Measurements from ENCODE around the gene ADGB.
"Not testable (repeated sequence)": the region's sequence is repeated elsewhere in the genome, so short reads cannot be mapped to it uniquely, and the experiment has no call there.

ADGB gene

GRCh38 chr6:146598772-146599405 is at the start of gene ADGB:
ADGB (plus strand) TSS chr6:146598972; CDS start chr6:146599041, 69 bp downstream.
- DNase-seq, result no peak

DNA sequence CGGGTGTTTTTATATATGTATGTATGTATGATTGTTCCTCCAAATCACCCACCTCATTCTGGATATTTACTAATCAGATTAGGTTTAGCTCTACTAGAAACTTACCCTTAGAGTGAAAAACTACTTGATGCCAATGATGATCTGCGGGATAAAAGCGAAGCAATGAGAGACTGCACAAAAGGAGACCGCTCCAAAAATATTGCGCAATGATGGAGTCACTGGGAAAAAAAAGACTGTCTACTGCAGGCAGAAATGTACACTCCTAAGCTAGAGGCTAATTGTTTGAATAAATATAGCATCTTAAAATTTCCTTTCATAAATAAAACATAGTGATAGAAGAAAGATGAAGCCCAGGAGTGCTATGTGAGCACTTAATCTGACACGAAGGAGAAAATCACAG is 47.9 kb upstream of the ADGB start:
- no peak for DNase-seq

- no peak for DNase-seq
These were observed 47.2 kb upstream of the ADGB start for GRCh38 chr6:146551545-146551944.

GRCh38 chr6:146553377-146554135 is 45.2 kb upstream of the ADGB start:
- no peak for DNase-seq

- no peak for DNase-seq
These were observed 38.2 kb upstream of the ADGB start for GRCh38 chr6:146560607-146561006.

GRCh38 chr6:146566661-146567060 is 32.1 kb upstream of the ADGB start:
- not testable (repeated sequence) for DNase-seq

DNA sequence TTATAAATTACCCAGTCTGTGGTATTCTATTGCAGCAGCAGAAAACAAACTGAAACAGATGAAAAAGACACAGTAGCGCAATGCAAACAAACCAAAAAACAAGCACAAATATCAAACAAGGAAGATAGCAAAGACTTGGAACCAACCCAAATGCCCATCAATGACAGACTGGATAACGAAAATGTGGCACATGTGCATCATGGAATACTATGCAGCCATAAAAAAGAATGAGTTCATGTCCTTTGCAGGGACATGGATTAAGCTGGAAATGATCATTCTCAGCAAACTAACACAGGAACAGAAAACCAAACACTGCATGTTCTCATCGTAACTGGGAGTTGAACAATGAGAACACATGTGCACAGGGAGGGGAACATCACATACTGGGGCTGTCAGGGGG is 30.2 kb upstream of the ADGB start:
- not testable (repeated sequence) for DNase-seq

- no peak for DNase-seq
These were observed 24.6 kb upstream of the ADGB start for GRCh38 chr6:146574211-146574610.

- no peak for DNase-seq
These were observed 20.7 kb upstream of the ADGB start for GRCh38 chr6:146578054-146578453.

- DNase-seq, result no peak
These were observed 16.8 kb upstream of the ADGB start for GRCh38 chr6:146581968-146582367.

DNA sequence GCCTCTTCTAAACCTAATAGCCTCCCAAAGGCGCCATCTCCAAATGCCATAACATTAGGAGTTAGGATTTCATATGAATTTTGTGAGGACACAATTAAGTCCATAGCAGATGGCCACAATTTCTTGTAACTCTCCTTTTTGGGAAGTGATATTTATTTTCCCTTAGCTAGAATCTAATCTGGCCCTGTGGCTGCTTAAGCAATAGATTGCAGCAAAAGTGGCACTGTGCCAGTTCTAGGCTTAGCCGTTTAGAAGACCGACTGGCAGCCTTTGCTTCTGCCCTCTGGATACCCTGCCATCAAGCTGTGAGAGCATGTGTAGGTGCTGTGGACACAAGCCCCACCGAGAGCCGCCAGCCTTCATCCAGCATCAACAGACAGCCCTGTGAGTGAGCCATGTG is 15.9 kb upstream of the ADGB start:
- no peak for DNase-seq

- DNase-seq, result no peak
These were observed 14.8 kb upstream of the ADGB start for GRCh38 chr6:146583966-146584365.

DNA sequence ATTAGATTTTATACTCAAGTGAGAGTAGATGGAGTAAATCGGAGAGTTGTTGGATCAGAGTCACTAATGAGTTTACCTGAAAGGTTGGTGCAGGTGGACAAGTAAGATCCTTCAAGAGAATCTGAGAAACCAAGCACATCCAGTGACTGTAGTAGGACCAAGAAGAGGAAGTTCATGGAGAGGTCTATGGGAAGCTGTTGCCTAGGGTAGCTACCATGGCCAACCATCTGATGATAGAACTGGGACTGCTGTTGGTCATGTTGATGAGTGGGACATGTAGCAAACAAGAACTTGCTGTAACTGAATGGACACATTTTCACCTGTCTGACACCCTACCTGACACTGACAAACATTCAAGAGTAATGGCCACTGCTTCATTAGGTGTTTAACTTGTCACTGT is 11.3 kb upstream of the ADGB start:
- DNase-seq, result no peak

DNA sequence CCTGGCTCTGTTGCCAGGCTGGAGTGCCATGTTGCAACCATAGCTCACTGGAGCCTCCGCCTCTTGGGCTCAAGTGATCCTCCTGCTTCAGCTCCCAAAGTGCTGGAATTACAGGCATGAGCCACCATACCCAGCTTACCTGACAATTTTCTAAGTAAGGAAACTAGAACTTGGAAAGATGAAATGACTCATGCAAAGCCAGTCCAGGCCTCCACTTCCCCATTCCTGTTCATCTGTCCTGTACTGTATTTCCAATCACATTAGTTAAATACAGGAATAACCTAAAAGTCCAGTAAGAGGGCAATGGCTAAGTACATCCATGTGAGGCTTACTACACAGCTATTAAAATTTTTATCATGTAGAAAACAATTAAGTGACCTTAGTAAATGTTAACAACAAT is 8.3 kb upstream of the ADGB start:
- DNase-seq, result no peak

DNA sequence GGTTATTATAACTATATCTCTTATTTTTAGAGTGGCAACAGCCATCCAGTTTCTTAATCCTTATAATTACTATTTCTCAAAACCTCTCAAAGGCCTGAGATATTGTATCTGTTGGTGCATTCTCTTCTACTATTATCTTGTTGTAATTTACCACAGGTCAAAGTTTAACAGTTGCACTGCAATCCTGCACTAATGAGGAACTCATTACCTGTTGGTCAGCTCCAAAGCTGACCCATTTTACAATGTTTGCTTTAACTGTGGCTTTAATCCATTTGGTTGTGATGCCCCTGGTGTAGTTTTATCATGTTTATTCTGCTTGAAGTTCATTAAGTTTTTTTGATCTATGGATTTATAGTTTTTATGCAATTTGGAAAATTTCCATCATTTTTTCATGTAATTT is 6.3 kb upstream of the ADGB start:
- no peak for DNase-seq

GRCh38 chr6:146593986-146594385 is 4.8 kb upstream of the ADGB start:
- DNase-seq, result no peak

GRCh38 chr6:146594495-146594894 is 4.3 kb upstream of the ADGB start:
- DNase-seq, result no peak

- DNase-seq, result no peak
These were observed 2.6 kb upstream of the ADGB start for GRCh38 chr6:146595972-146596731.

DNA sequence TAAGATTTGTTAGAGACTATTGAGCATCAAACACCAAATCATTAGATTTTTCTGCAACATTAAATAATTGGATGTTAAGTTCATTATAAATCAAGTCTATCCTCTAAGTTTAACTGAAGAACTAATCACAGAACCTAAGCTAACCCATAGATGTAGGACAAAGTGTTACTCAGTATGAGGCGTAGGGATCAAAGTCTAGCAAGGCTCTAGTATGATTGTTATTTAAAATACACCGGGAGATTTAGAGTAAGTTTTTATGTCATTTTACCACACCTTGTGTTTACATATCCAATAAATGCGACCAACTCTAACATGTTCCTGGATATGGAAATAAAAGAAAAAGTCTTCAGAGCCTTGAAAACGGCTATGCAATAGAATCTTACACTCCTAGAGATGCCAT is 2.6 kb downstream of the ADGB start:
- DNase-seq, result no peak

DNA sequence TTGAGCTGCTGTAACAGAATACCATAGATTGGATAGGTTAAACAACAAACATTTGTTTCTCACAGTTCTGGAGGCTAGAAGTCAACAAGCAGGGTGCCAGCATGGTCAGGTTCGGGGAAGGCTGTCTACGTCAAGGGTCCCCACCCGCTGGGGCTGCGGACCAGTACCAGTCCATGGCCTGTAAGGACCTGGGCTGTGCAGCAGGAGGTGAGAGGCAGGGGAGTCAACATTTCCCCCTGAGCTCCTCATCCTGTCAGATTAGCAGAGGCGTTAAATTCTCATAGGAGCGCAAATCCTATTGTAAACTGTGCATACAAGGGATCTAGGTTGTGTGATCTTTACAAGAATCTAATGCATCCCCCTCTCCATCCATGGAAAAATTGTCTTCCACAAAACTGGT is 3.8 kb downstream of the ADGB start:
- DNase-seq, result no peak

- no peak for DNase-seq
These were observed 15.2 kb downstream of the ADGB start for GRCh38 chr6:146613947-146614346.

- no peak for DNase-seq
These were observed 21.9 kb downstream of the ADGB start for GRCh38 chr6:146620655-146621054.

- DNase-seq, result no peak
These were observed 29.6 kb downstream of the ADGB start for GRCh38 chr6:146628350-146628749.

- DNase-seq, result no peak
These were observed 35.2 kb downstream of the ADGB start for GRCh38 chr6:146634022-146634421.

All from NCI-H2171 (cell line).